GM12875 (cell line): ENCODE measurements around the gene ARHGEF17.
A peak's percentile ranks its signal among the peaks of the same experiment; 100 is the strongest.

Source experiments
- H3K4me3 ChIP-seq: one replicate; pipeline ENCODE4 v1.5.1; 2011; ENCODE audit warnings: low read depth, low read length, control low read depth
- CTCF ChIP-seq: IDR thresholded peaks from 2 replicates; pipeline ENCODE4 v1.5.1; 2011; ENCODE audit warnings: low read depth, mild to moderate bottlenecking, control low read depth, inconsistent platforms, low read length, moderate library complexity, borderline replicate concordance; ENCODE audit not compliant: insufficient read depth

Gene ARHGEF17

GRCh38 chr11:73330569-73331093, 22.6 kb downstream of the ARHGEF17 start:
- H3K4me3 ChIP-seq: no peak overlapping the region
- 0 out of 2 replicates have a peak, but pooled peaks have one; percentile 2 for TF ChIP-seq CTCF

- TF ChIP-seq CTCF: no peak
- H3K4me3 ChIP-seq: no peak overlapping the region
Measured at GRCh38 chr11:73331138-73331916, 23.3 kb downstream of the ARHGEF17 start.

GRCh38 chr11:73333173-73333572, 25.1 kb downstream of the ARHGEF17 start:
- H3K4me3 ChIP-seq: no peak overlapping the region
- no peak for TF ChIP-seq CTCF

GRCh38 chr11:73333640-73334383, 25.7 kb downstream of the ARHGEF17 start:
- H3K4me3 ChIP-seq: no peak overlapping the region
- no peak for TF ChIP-seq CTCF

- TF ChIP-seq CTCF: peak; percentile 25; the same call in 1 of the 2 replicates
- no peak overlapping the region for H3K4me3 ChIP-seq
Measured at GRCh38 chr11:73334384-73335203, 26.5 kb downstream of the ARHGEF17 start.

GRCh38 chr11:73335204-73335923, 27.3 kb downstream of the ARHGEF17 start:
- no peak overlapping the region for H3K4me3 ChIP-seq
- peak; percentile 94 for TF ChIP-seq CTCF
